Liver (tissue), 9 donors: ENCODE results near the gene DAB1. TPM values are rescaled to one million over a fixed set of nuclear protein-coding genes. Genes with fewer than 3 reads are reported as not detected.
A peak's percentile ranks its signal among the peaks of the same experiment; 100 is the strongest.

Source experiments
- DNase-seq: peaks from one replicate; pipeline ENCODE4 v3.0.0-alpha.2; 2017; ENCODE audit warnings: low spot score
- H3K27ac ChIP-seq, 2 donors: one replicate each; pipeline ENCODE4 v1.7.0; 2013; ENCODE audit warnings: inconsistent platforms in 2 of 2, low read length in 2 of 2, control low read depth in 1 of 2, low read depth in 1 of 2, mild to moderate bottlenecking in 1 of 2
- H3K27me3 ChIP-seq, 4 donors: one replicate each; pipeline versions ENCODE4 v1.6.1 to v1.7.0; 2013; ENCODE audit warnings: low read length in 3 of 4, inconsistent platforms in 1 of 4, mild to moderate bottlenecking in 1 of 4, moderate library complexity in 1 of 4; ENCODE audit not compliant: control insufficient read depth in 4 of 4, insufficient read depth in 4 of 4
- H3K36me3 ChIP-seq, 4 donors: one replicate each; pipeline versions ENCODE4 v1.6.1 to v1.7.0; 2013; ENCODE audit warnings: low read length in 3 of 4, mild to moderate bottlenecking in 3 of 4, low read depth in 1 of 4, moderate library complexity in 1 of 4; ENCODE audit not compliant: control insufficient read depth in 4 of 4, insufficient read depth in 3 of 4
- H3K4me1 ChIP-seq, 4 donors: one replicate each; pipeline versions ENCODE4 v1.6.1 to v1.7.0; 2013; ENCODE audit warnings: low read length in 3 of 4, mild to moderate bottlenecking in 3 of 4, moderate library complexity in 1 of 4; ENCODE audit not compliant: control insufficient read depth in 4 of 4, insufficient read depth in 4 of 4
- H3K4me3 ChIP-seq, 3 donors: one replicate each; pipeline versions ENCODE4 v1.6.1 to v1.7.0; 2013; ENCODE audit warnings: low read length in 3 of 3, control low read depth in 1 of 3, low read depth in 1 of 3, mild to moderate bottlenecking in 1 of 3
- H3K9ac ChIP-seq, 2 donors: one replicate each; pipeline ENCODE4 v1.7.0; 2013; ENCODE audit warnings: low read length in 2 of 2, mild to moderate bottlenecking in 2 of 2, moderate library complexity in 2 of 2, control low read depth in 1 of 2, low read depth in 1 of 2
- H3K9me3 ChIP-seq, 4 donors: one replicate each; pipeline versions ENCODE4 v1.6.1 to v1.7.0; 2013; ENCODE audit warnings: low read length in 3 of 4; ENCODE audit not compliant: control insufficient read depth in 4 of 4
- CTCF ChIP-seq: fragments of 150-350 bp; IDR thresholded peaks from 2 replicates; pipeline ENCODE4 v1.5.1; 2017; ENCODE audit warnings: improper control_type of control experiment, low read depth, low read length; ENCODE audit not compliant: missing input control
- EGR1 ChIP-seq, 2 donors: IDR thresholded peaks; 2 replicates each; pipeline ENCODE4 v1.6.1; 2016 to 2018; ENCODE audit warnings: antibody characterized with exemption in 2 of 2, low read depth in 2 of 2
- FOXA1 ChIP-seq: IDR thresholded peaks from 2 replicates; pipeline ENCODE4 v1.6.1; 2016; ENCODE audit warnings: antibody characterized with exemption
- HNF4A ChIP-seq, 2 donors: conservative IDR thresholded peaks; 2 replicates each; pipeline ENCODE4 v1.6.1; 2016; ENCODE audit warnings: antibody characterized with exemption in 2 of 2, mild to moderate bottlenecking in 2 of 2
- HNF4G ChIP-seq: IDR thresholded peaks from 2 replicates; pipeline ENCODE4 v1.6.1; 2016; ENCODE audit warnings: antibody characterized with exemption
- JUND ChIP-seq, 2 donors: IDR thresholded peaks; 2 replicates each; pipeline ENCODE4 v1.6.1; 2016; ENCODE audit warnings: antibody characterized with exemption in 2 of 2
- NR2F2 ChIP-seq: IDR thresholded peaks from 2 replicates; pipeline ENCODE4 v1.6.1; 2016; ENCODE audit warnings: antibody characterized with exemption
- RAD21 ChIP-seq, 2 donors: IDR thresholded peaks; 2 replicates each; pipeline ENCODE4 v1.6.1; 2016; ENCODE audit warnings: antibody characterized with exemption in 2 of 2, mild to moderate bottlenecking in 2 of 2
- REST ChIP-seq: IDR thresholded peaks from 2 replicates; pipeline ENCODE4 v1.6.1; 2016; ENCODE audit warnings: antibody characterized with exemption, mild to moderate bottlenecking
- YY1 ChIP-seq: IDR thresholded peaks from 2 replicates; pipeline ENCODE4 v1.6.1; 2016; ENCODE audit warnings: antibody characterized with exemption, mild to moderate bottlenecking
- WGBS: extraction: QIAGEN DNeasy Blood & Tissue Kit; methylation state at CpG from one replicate; pipeline ENCODE4 v1.1.7; 2013; 5-methylcytosine and 5-hydroxymethylcytosine counted together
- polyA plus RNA-seq, 2 donors: library from polyadenylated mRNA; stranded (reverse) in 1 of 2; unstranded in 1 of 2; fragments of 200-250 nt in 1 of 2; fragments of >200 nt in 1 of 2; fragmentation: Nextera tagmentation in 1 of 2; extraction: Ambion mirVana in 1 of 2; gene quantifications; one replicate each; pipeline versions ENCODE4 v1.2.1 to v1.2.3, GENCODE V29; 2013 to 2015
- total RNA-seq, 2 donors: library from RNA; depleted of rRNA; stranded (reverse); fragments of >200 nt; gene quantifications; one replicate each; pipeline ENCODE4 v1.2.3, GENCODE V29; 2014
- TF ChIP-seq, protein P1 (sequence below): IDR thresholded peaks from 2 replicates; pipeline ENCODE4 v1.6.1; 2016; ENCODE audit warnings: antibody characterized with exemption
- donor health status: healthy.
- donor health status: healthy.
- donor health status: healthy.
- donor health status: healthy.
- donor health status: healthy.

DAB1 gene
- total and polyA plus RNA-seq, 4 donors, result 0.54 to 1.7 (median 1.2) TPM

GRCh38 chr1:57018119-57018518, 405.7 kb downstream of the DAB1 start (continued):
- TF ChIP-seq JUND (IDR thresholded peaks at IDR 0.05), result no peak
- TF ChIP-seq, protein P1, sequence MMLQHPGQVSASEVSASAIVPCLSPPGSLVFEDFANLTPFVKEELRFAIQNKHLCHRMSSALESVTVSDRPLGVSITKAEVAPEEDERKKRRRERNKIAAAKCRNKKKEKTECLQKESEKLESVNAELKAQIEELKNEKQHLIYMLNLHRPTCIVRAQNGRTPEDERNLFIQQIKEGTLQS, result no peak

GRCh38 chr1:57017717-57018116, 406.1 kb downstream of the DAB1 start:
- Histone ChIP-seq H3K9me3 (no peaks in the 10 kb centered on the region), H3K36me3 (peaks cover 0 to 5% (median 3%) of the 10 kb centered on the region in 4 donors), H3K27me3 (no peaks in the 10 kb centered on the region), H3K4me1 (peaks cover 3 to 12% (median 9%) of the 10 kb centered on the region in 4 donors), H3K27ac (no peak overlapping the region), H3K9ac (no peak overlapping the region), H3K4me3 (no peak overlapping the region)
- no peak for DNase-seq
- TF ChIP-seq CTCF (peak; percentile 35), RAD21 (IDR thresholded peaks at IDR 0.05) (peak; percentile 61 to 78), YY1 (no peak)
- WGBS, result 85% methylated on average over 7 of the region's 7 CpGs

- Histone ChIP-seq H3K27ac (no peak overlapping the region), H3K27me3 (no peaks in the 10 kb centered on the region), H3K9ac (no peak overlapping the region), H3K4me3 (no peak overlapping the region), H3K9me3 (no peaks in the 10 kb centered on the region), H3K4me1 (peaks cover 3 to 12% (median 9%) of the 10 kb centered on the region in 4 donors), H3K36me3 (peaks cover 0 to 5% (median 3%) of the 10 kb centered on the region in 4 donors)
- DNase-seq, result no peak
- WGBS, result 92% methylated on average over 6 of the region's 6 CpGs
- TF ChIP-seq FOXA1 (no peak), RAD21 (IDR thresholded peaks at IDR 0.05) (no peak), EGR1 (IDR thresholded peaks at IDR 0.05; ENCODE audit: low read depth in 2 of 2) (no peak), HNF4A (conservative IDR thresholded peaks at IDR 0.05) (no peak), YY1 (no peak), NR2F2 (no peak), REST (no peak), HNF4G (no peak), CTCF (no peak)
These were observed 406.7 kb downstream of the DAB1 start for GRCh38 chr1:57017200-57017599.
